Amniotic stem cell (primary cell): Measurements from ENCODE around the gene URM1.
"Not testable (repeated sequence)": the region's sequence is repeated elsewhere in the genome, so short reads cannot be mapped to it uniquely, and the experiment has no call there.

Source experiments
- DNase-seq: peaks from one replicate; lab custom pipeline; 2025; lab: John Stamatoyannopoulos, UW

URM1 gene

DNA sequence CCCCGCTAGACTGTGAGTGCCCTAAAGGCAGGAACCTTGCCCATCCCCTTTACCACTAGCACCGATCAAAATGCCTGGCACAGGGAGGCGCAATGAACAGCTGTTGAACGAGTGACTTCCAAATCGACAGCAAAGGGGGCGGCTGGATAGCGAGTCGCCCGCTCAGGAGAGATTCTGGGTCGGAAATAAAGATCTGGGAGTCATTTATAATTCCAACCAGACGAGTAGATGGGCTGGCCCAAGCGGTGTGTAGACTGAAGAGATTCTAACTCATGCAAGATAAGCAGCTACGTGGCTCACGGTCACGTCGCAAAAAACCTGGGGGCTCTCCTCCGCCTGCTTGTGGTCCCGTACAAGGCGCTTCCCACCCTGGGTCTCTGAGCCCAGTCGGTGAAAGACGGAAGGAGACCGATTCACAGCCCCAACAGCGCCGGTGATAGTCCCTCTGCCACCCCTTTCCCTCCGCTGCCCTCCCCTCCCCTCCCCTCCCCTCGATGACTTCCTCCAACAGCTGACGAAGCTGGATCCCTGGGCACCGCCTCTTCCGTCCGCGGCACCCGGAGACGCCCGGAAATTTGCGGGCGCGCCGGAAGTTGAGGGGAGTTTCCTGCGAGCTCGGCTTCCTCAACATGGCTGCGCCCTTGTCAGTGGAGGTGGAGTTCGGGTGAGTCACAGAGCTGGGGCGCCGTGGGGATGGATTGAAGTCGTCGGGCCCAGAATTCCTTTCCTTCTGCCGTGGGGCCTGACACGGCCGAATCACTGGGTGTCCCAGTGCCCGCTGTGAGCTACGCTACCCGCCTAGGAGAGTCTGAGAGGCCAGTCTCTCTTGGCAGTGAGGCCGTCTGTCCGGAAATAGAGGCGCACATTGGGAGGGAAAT, at the start of gene URM1:
Gene URM1 (plus strand): TSS at position 623 of the 878 bp plus-strand sequence. CDS start 7 bp downstream, at position 630.
- DNase-seq = peak; percentile 96

DNA sequence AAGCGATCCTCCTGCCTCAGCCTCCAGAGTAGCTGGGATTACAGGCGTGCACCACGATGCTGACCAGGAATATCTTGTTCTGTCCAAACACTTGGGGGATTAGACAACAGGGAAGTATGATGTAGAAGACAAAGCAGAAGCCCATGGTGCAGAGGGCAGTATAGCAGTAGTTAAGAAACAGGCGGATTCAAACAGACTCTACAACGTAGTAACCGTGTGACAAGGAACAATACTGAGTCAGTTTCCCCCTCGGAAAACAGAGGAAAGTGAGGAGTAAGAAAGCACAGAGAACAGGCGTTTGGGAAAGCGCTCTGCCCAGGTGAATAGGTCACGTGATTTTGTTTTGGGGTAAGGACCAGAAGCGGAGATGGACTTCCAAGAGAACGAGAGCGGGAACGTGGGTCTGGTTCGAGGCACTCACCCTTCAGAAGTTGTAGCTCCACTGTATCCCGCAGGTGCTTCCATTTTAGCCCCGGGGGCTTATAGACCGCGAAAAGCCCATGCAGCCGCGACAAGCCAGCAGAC, 49.2 kb upstream of the URM1 start:
- no peak for DNase-seq

DNA sequence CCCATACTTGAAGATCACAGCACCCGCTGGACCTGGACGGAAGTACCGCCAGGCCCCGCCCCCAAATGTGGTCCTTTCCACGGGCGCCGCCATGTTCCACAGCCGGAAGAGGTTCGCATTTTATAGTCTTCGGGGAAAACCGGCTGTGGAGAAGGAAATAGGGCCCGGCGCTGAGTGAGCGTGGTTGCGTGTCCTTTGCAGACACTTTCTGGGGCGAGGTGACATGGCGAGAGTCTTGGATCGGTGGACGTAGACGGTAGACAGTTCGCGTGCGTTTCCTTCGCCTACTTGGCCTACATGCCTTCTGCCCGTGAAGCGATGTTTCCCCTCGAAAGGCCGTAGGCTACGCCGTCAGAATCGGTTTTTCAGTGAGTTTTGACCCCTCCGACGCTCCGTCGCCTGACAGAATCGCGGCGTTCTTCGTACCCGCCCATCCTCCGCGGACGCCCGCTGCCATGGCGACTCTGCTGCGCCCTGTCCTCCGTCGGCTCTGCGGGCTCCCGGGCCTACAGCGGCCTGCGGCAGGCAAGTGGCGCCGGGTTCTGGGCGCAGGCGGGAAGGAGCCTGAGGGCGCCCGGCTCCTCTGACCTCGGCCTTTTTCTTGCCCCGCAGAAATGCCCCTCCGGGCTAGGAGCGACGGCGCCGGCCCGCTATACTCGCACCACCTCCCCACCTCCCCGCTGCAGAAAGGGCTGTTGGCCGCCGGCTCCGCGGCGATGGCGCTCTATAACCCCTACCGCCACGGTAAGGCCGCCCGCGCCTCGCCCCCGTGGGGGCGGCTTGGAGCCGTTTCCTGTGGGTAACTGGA, 48.6 kb upstream of the URM1 start, which contains the start of the genes COQ4 and TRUB2:
Gene COQ4 (plus strand): TSS at position 436 of the 808 bp plus-strand sequence. CDS start 20 bp downstream, at position 456.
Gene TRUB2 (minus strand): TSS at position 44 of the 808 bp plus-strand sequence. CDS start 39 bp downstream, at position 5.
- peak; percentile 87 for DNase-seq

DNA sequence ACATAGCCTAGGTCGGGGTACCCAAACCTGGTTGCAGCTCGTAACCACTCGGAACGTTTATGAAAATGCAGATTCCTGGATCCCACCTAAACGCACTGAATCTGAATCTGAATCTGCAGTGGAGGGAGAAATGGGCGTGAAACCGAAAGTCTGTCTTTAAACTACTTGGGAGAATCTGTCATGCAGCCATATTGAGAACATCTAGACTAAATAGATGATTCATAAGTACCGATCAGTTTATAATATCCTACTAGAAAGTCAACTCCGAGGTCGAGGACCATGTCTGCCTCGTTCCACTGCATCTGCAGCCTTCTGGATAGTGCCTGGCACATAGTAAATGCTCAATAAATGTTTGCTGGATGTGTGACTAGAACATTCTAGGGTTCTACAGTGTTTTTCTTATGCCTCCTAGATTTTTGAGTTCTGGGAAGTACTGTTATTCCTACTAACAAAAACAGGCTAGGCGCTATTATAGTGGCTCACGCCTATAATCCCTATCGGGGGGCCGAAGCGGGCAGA, 47.9 kb upstream of the URM1 start:
- DNase-seq = no peak

DNA sequence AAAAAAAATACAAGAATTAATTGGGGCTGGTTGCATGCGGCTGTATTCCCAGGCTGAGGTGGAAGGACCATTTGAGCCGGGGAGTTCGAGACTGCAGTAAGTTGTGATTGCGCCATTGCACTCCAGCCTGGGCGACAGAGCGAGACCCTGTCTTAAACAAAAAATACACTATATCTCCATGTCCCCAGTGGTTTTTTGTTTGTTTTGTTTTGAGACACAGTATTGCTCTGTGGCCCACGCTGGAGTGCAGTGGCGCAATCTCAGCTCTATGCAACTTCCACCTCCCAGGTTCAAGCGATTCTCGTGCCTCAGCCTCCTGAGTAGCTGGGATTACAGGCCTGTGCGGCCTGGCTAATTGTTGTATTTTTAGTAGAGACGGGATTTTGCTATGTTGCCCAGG, 47.4 kb upstream of the URM1 start:
- no peak for DNase-seq

DNA sequence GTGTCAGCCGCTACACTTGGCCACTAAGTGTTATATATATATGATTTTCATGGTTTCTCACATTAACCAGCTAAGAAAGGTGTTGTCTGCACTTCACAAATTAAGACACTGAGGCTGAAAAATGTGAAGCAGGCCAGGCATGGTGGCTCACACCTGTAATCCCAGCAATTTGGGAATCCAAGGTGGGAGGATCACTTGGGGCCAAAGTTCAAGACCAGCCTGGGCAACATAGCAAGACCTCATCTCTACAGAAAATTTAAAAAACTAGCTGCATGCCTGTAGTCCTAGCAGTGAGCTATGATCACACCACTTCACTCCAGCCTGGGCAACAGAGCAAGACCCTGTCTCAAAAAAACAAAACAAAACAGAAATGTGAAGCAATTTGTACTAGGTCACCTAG, 46.8 kb upstream of the URM1 start:
- DNase-seq = no peak

GRCh38 chr9:128325629-128326028, 45.5 kb upstream of the URM1 start:
- DNase-seq = no peak

GRCh38 chr9:128333451-128333869, 37.7 kb upstream of the URM1 start:
- no peak for DNase-seq

GRCh38 chr9:128335161-128335560, 36.0 kb upstream of the URM1 start:
- no peak for DNase-seq

- no peak for DNase-seq
Measured at GRCh38 chr9:128335914-128336313, 35.3 kb upstream of the URM1 start.

DNA sequence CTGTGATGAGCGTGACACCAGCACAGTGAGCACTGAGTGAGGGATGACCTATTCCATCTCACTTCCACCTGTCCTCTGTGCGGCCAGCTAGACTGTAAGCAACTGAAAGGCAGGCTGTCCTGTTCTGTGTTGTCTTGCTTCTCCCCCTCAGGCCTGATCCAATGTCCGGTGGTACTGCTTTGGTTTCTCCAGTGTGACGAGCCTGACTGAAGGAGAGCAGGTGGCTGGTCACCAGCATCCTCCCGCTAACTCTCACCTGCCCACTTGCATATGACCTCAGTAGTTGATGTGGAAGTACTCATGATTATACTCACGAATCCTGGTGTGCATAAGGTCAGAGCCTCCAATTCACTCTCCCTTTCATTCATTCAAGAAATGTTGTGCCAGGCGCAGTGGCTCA, 33.2 kb upstream of the URM1 start:
- no peak for DNase-seq

- not testable (repeated sequence) for DNase-seq
Measured at GRCh38 chr9:128338852-128339614, 32.1 kb upstream of the URM1 start.

- peak; percentile 17 for DNase-seq
Measured at GRCh38 chr9:128339761-128340690, 31.1 kb upstream of the URM1 start, which contains the start of gene SLC27A4. Gene SLC27A4 (plus strand): TSS chr9:128340527. CDS start chr9:128343133, 2,606 bp downstream.

DNA sequence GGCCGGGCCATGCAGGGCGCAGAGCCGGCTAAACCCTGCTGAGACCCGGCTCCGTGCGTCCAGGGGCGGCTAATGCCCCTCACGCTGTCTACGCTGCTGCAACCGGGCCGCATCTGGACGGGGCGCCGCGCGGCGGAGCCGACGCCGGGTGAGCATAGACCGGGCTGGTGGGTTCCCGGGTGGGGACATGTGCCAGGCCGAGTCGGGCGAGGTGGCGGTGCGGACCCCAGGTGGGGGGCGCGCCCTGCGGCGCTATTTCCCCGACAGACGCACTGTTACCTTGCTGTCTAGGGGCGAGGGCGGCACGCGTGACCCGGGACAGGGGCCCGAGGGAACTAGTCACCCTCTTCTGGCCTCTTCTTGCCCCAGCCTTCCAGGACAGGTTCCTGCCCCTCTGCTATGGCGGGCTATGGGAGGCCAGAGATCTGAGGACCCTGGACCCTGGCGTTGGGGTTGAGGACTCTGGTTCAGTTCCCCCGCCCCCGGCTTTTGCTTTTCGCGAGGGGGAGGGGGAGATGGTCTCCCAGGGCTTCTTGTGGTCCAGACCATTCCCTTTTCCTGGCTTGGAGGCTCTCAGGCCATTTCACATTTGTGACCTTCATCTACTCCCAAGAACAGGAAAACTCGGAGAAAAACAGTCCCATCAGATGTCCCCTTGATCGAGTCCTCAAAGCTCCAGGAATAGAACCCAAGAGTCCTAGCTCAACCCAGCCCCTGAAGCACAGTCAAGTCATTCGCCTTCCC, 30.3 kb upstream of the URM1 start:
- DNase-seq = no peak

- peak; percentile 26 for DNase-seq
Measured at GRCh38 chr9:128341435-128341849, 29.7 kb upstream of the URM1 start.

GRCh38 chr9:128342971-128343680, 28.0 kb upstream of the URM1 start:
- DNase-seq = no peak

DNA sequence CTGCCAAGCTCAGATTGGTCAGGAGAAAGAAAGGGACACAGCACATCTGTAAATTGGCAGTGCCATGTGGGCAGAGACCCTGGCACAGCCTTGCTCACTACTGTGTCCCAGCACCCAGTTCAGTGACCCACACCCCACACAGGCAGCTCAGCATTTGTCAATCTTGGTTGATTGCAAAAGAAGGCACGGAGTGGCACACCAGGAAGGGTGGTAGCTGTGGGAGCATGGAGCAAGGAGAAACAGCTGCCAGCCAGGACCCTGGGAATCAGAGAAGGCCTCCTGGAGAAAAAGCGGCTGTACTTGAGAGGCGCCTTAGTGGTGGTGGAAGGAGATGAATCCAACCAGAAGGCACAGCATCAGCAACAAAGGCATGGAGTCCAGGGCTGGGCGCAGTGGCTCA, 27.3 kb upstream of the URM1 start:
- DNase-seq = no peak

DNA sequence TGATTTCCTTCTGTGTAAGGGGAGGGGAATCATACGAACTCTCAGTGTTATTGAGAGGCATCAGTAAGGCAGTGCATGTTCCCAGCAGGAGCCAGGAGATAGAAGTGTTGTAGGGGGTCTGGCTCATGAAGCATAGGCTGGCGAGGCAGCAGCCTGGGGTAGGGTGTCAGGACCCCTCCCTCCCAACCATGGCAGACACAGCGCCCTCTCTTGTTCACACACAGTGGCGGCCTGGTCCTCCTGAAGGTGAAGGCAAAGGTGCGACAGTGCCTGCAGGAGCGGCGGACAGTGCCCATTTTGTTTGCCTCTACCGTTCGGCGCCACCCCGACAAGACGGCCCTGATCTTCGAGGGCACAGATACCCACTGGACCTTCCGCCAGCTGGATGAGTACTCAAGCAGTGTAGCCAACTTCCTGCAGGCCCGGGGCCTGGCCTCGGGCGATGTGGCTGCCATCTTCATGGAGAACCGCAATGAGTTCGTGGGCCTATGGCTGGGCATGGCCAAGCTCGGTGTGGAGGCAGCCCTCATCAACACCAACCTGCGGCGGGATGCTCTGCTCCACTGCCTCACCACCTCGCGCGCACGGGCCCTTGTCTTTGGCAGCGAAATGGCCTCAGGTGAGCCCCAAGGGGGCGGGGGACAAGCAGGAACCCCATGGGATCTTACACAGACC, 26.1 kb upstream of the URM1 start:
- DNase-seq = no peak
